Prostate gland (tissue), 2 donors: ENCODE data around the gene SERPINB7.

Source experiments
- POLR2A ChIP-seq: fragments of 450-650 bp; IDR thresholded peaks from one replicate; pipeline ENCODE4 v1.6.1; 2016; ENCODE audit warnings: antibody characterized with exemption, mild to moderate bottlenecking
- POLR2AphosphoS5 ChIP-seq: sonication (generic); formaldehyde crosslinking; IDR thresholded peaks from one replicate; pipeline ENCODE4 v1.6.1; 2017; ENCODE audit warnings: antibody characterized with exemption
- TF ChIP-seq, protein P1 (sequence below), 4 experiments: fragments of 200-600 bp in 2 of 4; fragments of 450-650 bp in 2 of 4; sonication (generic) in 2 of 4; IDR thresholded peaks; 1 replicate in 3 of 4; 2 replicates in 1 of 4; pipeline ENCODE4 v1.5.1; 2016 to 2019; ENCODE audit warnings: antibody characterized with exemption in 4 of 4, mild to moderate bottlenecking in 2 of 4, moderate library complexity in 2 of 4

DNA sequence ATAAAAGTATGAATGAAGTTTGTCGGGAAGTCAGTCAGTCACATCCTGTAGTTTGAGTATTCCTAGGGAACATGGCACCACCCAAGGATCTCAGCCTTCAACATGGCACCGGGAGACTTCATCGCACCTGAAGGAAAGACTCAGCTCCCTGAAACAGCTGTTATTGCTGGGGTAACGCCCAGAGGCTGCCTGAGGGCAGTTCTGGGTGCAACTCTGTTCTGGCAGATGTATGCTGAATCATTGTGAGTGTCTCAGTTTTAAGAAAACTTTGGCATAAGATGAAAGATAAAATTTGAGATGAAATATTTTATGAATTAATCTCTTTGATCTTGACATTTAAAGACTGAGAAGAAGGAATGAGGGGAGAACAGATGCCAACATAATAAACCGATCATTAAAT, 62.4 kb downstream of the SERPINB7 start:
- TF ChIP-seq, protein P1, sequence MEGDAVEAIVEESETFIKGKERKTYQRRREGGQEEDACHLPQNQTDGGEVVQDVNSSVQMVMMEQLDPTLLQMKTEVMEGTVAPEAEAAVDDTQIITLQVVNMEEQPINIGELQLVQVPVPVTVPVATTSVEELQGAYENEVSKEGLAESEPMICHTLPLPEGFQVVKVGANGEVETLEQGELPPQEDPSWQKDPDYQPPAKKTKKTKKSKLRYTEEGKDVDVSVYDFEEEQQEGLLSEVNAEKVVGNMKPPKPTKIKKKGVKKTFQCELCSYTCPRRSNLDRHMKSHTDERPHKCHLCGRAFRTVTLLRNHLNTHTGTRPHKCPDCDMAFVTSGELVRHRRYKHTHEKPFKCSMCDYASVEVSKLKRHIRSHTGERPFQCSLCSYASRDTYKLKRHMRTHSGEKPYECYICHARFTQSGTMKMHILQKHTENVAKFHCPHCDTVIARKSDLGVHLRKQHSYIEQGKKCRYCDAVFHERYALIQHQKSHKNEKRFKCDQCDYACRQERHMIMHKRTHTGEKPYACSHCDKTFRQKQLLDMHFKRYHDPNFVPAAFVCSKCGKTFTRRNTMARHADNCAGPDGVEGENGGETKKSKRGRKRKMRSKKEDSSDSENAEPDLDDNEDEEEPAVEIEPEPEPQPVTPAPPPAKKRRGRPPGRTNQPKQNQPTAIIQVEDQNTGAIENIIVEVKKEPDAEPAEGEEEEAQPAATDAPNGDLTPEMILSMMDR (IDR thresholded peaks at IDR 0.05): no peak
- no peak for TF ChIP-seq POLR2A
- TF ChIP-seq POLR2AphosphoS5: no peak
